ENCODE data around the gene GABRG3.

The GABRG3 gene

DNA sequence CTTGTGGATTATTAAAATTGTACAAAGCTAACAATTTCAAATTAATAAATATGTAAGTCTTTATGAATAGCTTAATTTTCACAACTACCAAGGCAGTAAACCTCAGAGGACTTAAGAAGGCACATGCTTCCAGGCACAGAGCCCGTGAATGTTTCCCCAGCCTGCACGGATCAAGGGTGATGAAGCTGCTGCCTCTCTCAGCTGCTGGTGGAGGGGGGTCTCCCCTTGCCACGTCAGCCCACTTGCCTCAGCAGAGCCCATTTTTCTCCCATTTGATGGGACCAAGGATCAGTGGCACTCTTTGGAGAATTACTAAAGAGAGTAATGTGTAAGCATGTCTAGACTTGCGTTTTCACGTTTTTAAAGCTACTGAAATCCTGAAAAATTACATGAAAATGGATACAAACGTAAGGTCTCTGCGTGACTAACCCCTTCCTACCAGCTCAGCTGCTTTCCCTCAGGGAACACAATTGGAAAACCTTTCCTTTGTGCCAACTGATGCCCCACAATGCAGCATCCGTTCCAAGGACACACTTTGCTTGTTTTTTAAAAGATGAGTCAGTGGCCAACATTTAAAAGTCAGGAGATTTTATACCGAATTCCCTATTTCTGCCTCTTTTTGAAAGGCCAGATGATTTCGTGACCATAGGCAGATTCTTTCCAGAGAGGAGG lies 494.1 kb downstream of the GABRG3 start:
- no peak overlapping the region for H3K4me3 ChIP-seq (replicated peaks; ENCODE audit: low read depth, low read length)
- TF ChIP-seq, protein P1, sequence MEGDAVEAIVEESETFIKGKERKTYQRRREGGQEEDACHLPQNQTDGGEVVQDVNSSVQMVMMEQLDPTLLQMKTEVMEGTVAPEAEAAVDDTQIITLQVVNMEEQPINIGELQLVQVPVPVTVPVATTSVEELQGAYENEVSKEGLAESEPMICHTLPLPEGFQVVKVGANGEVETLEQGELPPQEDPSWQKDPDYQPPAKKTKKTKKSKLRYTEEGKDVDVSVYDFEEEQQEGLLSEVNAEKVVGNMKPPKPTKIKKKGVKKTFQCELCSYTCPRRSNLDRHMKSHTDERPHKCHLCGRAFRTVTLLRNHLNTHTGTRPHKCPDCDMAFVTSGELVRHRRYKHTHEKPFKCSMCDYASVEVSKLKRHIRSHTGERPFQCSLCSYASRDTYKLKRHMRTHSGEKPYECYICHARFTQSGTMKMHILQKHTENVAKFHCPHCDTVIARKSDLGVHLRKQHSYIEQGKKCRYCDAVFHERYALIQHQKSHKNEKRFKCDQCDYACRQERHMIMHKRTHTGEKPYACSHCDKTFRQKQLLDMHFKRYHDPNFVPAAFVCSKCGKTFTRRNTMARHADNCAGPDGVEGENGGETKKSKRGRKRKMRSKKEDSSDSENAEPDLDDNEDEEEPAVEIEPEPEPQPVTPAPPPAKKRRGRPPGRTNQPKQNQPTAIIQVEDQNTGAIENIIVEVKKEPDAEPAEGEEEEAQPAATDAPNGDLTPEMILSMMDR (IDR thresholded peaks at IDR 0.05; ENCODE audit: low read depth, low read length, missing control alignments), result no peak
- DNase-seq (ENCODE audit: extremely low read depth, low read depth), result no peak

DNA sequence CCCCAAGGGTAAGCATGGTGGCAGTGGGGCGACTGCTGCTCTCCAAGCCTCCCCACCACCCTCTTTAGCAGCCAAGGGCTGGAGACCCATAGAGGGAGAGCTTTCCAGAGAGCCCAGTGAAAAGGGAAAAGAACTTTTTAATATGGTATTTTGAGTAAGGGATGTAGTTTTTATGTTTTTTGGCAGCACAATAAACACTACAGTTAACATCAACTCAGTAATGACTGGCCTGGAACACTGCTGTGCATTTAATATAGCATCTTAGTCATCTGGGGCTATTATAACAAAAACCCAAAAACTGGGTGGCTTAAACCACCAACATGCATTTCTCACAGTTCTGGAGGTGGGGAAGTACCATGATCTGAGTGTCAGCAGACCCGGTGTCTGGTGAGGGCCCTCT lies 495.8 kb downstream of the GABRG3 start:
- TF ChIP-seq, protein P1 (IDR thresholded peaks at IDR 0.05; ENCODE audit: low read depth, low read length, missing control alignments), result no peak
- no peak for DNase-seq (ENCODE audit: extremely low read depth, low read depth)

DNA sequence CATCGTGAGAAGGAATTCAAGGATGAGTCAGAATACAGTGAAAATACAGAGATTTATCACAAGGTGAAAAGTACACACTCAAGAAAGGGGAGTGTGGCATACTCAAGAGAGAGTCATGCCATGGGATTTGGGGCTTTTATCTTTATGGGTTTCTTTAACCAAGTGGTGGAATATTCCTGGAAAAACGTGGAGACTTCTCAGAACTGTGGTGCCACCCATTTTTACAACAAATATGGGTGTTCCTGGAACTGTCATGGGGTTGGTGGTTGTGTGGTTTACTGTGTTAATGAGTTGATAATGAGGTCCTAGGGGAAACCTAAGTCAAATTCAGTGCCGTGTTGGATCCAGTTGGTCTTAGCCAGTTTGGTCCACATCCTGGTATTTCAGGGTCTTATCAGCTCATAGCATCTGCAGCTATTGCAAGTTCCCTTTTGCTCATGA lies 497.2 kb downstream of the GABRG3 start:
- no peak overlapping the region for H3K4me3 ChIP-seq (replicated peaks; ENCODE audit: low read depth, low read length)
- TF ChIP-seq, protein P1 (IDR thresholded peaks at IDR 0.05; ENCODE audit: low read depth, low read length, missing control alignments), result no peak

More for the DNA sequence above, 495.8 kb downstream of the GABRG3 start:
- no peak overlapping the region for H3K4me3 ChIP-seq (replicated peaks; ENCODE audit: low read depth, low read length)

DNA sequence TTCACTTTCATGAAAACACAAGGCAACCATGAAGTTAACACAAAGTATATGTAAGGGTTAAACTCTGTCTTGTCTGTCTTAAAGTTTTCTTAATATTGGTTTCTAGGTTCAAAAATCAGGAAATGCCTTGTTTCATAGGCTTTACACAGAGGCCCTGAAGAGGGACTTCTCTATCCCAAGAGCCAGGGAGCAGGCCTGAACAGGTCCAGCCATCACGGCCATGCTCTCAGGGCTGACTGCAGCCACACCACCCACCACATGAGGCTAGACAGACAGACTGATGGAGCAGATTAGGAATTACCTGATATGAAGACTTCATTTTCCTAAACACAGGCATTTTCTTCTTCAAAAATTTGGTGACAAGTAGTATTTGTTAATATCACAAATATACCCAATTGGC lies 502.9 kb downstream of the GABRG3 start:
- TF ChIP-seq, protein P1 (IDR thresholded peaks at IDR 0.05; ENCODE audit: low read depth, low read length, missing control alignments), result no peak
- H3K4me3 ChIP-seq (replicated peaks; ENCODE audit: low read depth, low read length), result no peak overlapping the region
- no peak for DNase-seq (ENCODE audit: extremely low read depth, low read depth)

More for the DNA sequence above, 497.2 kb downstream of the GABRG3 start:
- DNase-seq (ENCODE audit: extremely low read depth, low read depth), result no peak

DNA sequence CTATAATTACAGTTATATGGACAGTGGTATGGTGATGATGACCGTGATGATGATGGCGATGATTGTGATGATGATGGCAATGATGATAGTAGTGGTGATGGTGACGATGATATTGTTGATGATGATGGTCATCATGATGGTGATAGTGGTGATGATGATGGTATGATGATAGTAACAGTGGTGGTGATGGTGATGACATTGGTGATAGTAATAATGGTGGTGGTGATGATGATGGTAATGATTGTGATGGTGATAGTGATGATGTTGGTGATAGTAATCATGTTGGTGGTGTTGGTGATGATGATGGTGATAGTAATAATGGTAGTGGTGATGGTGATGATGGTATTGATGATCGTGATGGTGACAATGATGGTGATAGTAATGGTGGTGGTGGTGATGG lies 504.4 kb downstream of the GABRG3 start:
- no peak overlapping the region for H3K4me3 ChIP-seq (replicated peaks; ENCODE audit: low read depth, low read length)
- TF ChIP-seq, protein P1 (IDR thresholded peaks at IDR 0.05; ENCODE audit: low read depth, low read length, missing control alignments), result no peak
- DNase-seq (ENCODE audit: extremely low read depth, low read depth), result no peak

DNA sequence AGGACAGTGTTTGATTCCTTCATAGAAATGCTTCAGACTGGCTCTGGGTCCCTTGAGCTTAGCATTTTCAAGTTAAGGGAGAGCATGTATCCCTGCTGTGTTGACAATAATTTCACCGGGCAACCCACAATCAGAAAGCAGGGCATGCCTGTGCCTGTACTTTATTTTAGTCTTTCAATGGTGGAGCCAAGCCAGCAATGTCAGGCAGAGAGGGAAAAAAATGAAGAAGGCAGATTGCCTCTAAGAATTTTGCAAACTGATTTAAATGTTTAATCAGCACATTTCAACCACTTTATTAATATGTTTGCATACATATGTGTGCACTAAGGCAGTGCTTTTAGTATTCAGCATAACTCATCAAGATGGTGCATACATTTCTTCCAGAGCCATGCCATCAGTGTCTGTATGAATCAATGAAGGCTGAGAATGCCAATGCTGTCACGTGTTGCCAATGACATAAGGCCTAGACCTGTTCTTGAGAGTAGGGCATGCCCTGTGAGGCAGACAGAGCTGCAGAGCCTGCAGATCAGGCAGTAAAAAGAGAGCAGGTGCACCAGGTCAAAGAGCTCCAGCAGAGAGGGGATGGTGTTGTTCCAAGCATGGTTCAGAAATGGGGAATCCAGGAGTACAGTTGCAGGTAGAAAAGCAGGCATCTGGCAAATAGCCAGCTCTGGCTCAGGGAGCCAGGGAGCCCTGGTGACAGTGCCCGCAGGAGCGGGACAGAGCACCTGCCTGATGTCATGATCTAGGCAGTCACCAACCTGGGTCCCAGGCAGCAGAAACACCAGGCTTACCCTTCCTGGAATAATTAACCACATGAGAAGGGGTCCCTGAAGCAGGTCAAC lies 508.5 kb downstream of the GABRG3 start:
- TF ChIP-seq, protein P1 (IDR thresholded peaks at IDR 0.05; ENCODE audit: low read depth, low read length, missing control alignments), result no peak
- no peak overlapping the region for H3K4me3 ChIP-seq (replicated peaks; ENCODE audit: low read depth, low read length)
- no peak for DNase-seq (ENCODE audit: extremely low read depth, low read depth)
